IMR-90 (cell line): Measurements from ENCODE around the gene GTF2H4. TPM values are rescaled to one million over a fixed set of nuclear protein-coding genes. Genes with fewer than 3 reads are reported as not detected.
A peak's percentile ranks its signal among the peaks of the same experiment; 100 is the strongest.

Source experiments
- ATAC-seq: fragments of 200-7000 bp; cut with Tn5 transposase; 2 replicates; pipeline ENCODE4 v1.9.1; 2020; ENCODE audit warnings: low read depth, mild to moderate bottlenecking, moderate library complexity
- BruUV-seq: library from RNA; stranded (reverse); fragments of 400-500 nt; replicated peaks from 2 replicates; lab custom pipeline; 2021; lab: Mats Ljungman, UMichigan
- CTCF ChIA-PET: fragments of 300-600 bp; formaldehyde crosslinking; extraction: SDS; loops from one replicate; lab custom pipeline; 2021; ENCODE audit warnings: antibody characterized with exemption; lab: Yijun Ruan, JAX
- POLR2A ChIA-PET: fragments of 300-600 bp; sonication (Branson Sonifier 250); formaldehyde crosslinking; loops from one replicate; lab custom pipeline; 2022; ENCODE audit warnings: antibody characterized with exemption; ENCODE audit not compliant: unreplicated experiment; lab: Charles Lee
- DNase-seq: peaks from one replicate; pipeline ENCODE4 v3.0.0; 2013
- H2AFZ ChIP-seq: replicated peaks from 2 replicates; pipeline ENCODE3; 2013; ENCODE audit warnings: low read length, mild to moderate bottlenecking; ENCODE audit not compliant: poor library complexity
- H2AK5ac ChIP-seq: 2 replicates; pipeline ENCODE4 v1.6.1; 2013; ENCODE audit warnings: low read depth, low read length, inconsistent platforms
- H2AK9ac ChIP-seq: replicated peaks from 2 replicates; pipeline ENCODE3; 2013; ENCODE audit warnings: mild to moderate bottlenecking, low read depth, low read length, moderate library complexity; ENCODE audit not compliant: poor library complexity
- H2BK120ac ChIP-seq: 2 replicates; pipeline ENCODE4 v1.6.1; 2013; ENCODE audit warnings: low read depth, low read length, inconsistent platforms
- H2BK15ac ChIP-seq: 3 replicates; pipeline ENCODE4 v1.6.1; 2013; ENCODE audit warnings: low read depth, low read length, inconsistent platforms
- H2BK20ac ChIP-seq: 2 replicates; pipeline ENCODE4 v1.6.1; 2013; ENCODE audit warnings: low read depth, mild to moderate bottlenecking, inconsistent platforms, low read length, moderate library complexity
- H2BK5ac ChIP-seq: 2 replicates; pipeline ENCODE4 v1.6.1; 2013; ENCODE audit warnings: mild to moderate bottlenecking, low read depth, low read length, inconsistent platforms; ENCODE audit not compliant: poor library complexity, severe bottlenecking
- H3K14ac ChIP-seq: replicated peaks from 2 replicates; pipeline ENCODE4 v1.6.1; 2013; ENCODE audit warnings: low read depth, low read length, inconsistent platforms
- H3K18ac ChIP-seq: 2 replicates; pipeline ENCODE4 v1.6.1; 2013; ENCODE audit warnings: low read depth, low read length, control low read depth
- H3K23ac ChIP-seq: 2 replicates; pipeline ENCODE4 v1.6.1; 2013; ENCODE audit warnings: low read depth, low read length, inconsistent platforms
- H3K27ac ChIP-seq: 2 replicates; pipeline ENCODE4 v1.5.1; 2013; ENCODE audit warnings: mild to moderate bottlenecking, control low read depth, low read length; ENCODE audit not compliant: insufficient read depth
- H3K27me3 ChIP-seq: 2 replicates; pipeline ENCODE4 v1.6.1; 2013; ENCODE audit warnings: low read length; ENCODE audit not compliant: control insufficient read depth, insufficient read depth
- H3K36me3 ChIP-seq: 2 replicates; pipeline ENCODE4 v1.6.1; 2013; ENCODE audit warnings: low read length, mixed read lengths; ENCODE audit not compliant: control insufficient read depth, insufficient read depth
- H3K4ac ChIP-seq: 2 replicates; pipeline ENCODE4 v1.6.1; 2013; ENCODE audit warnings: low read depth, low read length, inconsistent platforms
- H3K4me1 ChIP-seq: 2 replicates; pipeline ENCODE4 v1.6.1; 2013; ENCODE audit warnings: low read length, mixed read lengths; ENCODE audit not compliant: control insufficient read depth, insufficient read depth
- H3K4me2 ChIP-seq: 2 replicates; pipeline ENCODE4 v1.6.1; 2013; ENCODE audit warnings: low read depth, mild to moderate bottlenecking, control low read depth, low read length, moderate library complexity
- H3K4me3 ChIP-seq: 2 replicates; pipeline ENCODE4 v1.5.1; 2013; ENCODE audit warnings: low read depth, mild to moderate bottlenecking, control low read depth, low read length, moderate library complexity; ENCODE audit not compliant: insufficient read depth
- H3K56ac ChIP-seq: 2 replicates; pipeline ENCODE4 v1.6.1; 2013; ENCODE audit warnings: low read length, inconsistent platforms; ENCODE audit not compliant: insufficient read depth; ENCODE audit errors: extremely low read depth
- H3K79me1 ChIP-seq, 2 experiments: 2 replicates each; pipeline ENCODE4 v1.6.1; 2013; ENCODE audit warnings: low read length in 2 of 2, inconsistent platforms in 1 of 2, low read depth in 1 of 2
- H3K9ac ChIP-seq: 2 replicates; pipeline ENCODE4 v1.6.1; 2013; ENCODE audit warnings: low read depth, low read length, control low read depth
- H3K9me1 ChIP-seq: 2 replicates; pipeline ENCODE4 v1.6.1; 2013; ENCODE audit warnings: low read length, inconsistent platforms; ENCODE audit not compliant: insufficient read depth
- H3K9me3 ChIP-seq: 2 replicates; pipeline ENCODE4 v1.6.1; 2013; ENCODE audit warnings: low read length; ENCODE audit not compliant: control insufficient read depth, insufficient read depth
- H4K20me1 ChIP-seq: 2 replicates; pipeline ENCODE4 v1.6.1; 2013; ENCODE audit warnings: low read length, inconsistent platforms; ENCODE audit not compliant: insufficient read depth
- H4K5ac ChIP-seq: 2 replicates; pipeline ENCODE4 v1.6.1; 2013; ENCODE audit warnings: mild to moderate bottlenecking, low read depth, low read length, control low read depth
- H4K8ac ChIP-seq, 2 experiments: 2 replicates each; pipeline ENCODE4 v1.6.1; 2013; ENCODE audit warnings: low read depth in 2 of 2, low read length in 2 of 2, control low read depth in 1 of 2, inconsistent platforms in 1 of 2
- H4K91ac ChIP-seq: 2 replicates; pipeline ENCODE4 v1.6.1; 2013; ENCODE audit warnings: low read depth, low read length, inconsistent platforms; ENCODE audit not compliant: insufficient read depth
- BHLHE40 ChIP-seq: fragments of 150-350 bp; IDR thresholded peaks from 2 replicates; pipeline ENCODE4 v1.6.1; 2016; ENCODE audit warnings: mild to moderate bottlenecking, low read depth, low read length
- CEBPB ChIP-seq: IDR thresholded peaks from 2 replicates; pipeline ENCODE4 v1.6.1; 2012; ENCODE audit warnings: low read depth, low read length, improper control_type of control experiment
- CHD1 ChIP-seq: IDR thresholded peaks from 2 replicates; pipeline ENCODE4 v1.6.1; 2012; ENCODE audit warnings: low read depth, low read length, improper control_type of control experiment
- CTCF ChIP-seq: conservative IDR thresholded peaks from 2 replicates; pipeline ENCODE4 v1.5.1; 2012; ENCODE audit warnings: mild to moderate bottlenecking, low read depth, low read length, improper control_type of control experiment
- ELK1 ChIP-seq: fragments of 150-350 bp; IDR thresholded peaks from 2 replicates; pipeline ENCODE4 v1.6.1; 2016; ENCODE audit warnings: low read depth, mild to moderate bottlenecking, low read length, moderate library complexity, borderline replicate concordance
- FOS ChIP-seq: fragments of 150-350 bp; IDR thresholded peaks from 2 replicates; pipeline ENCODE4 v1.6.1; 2016; ENCODE audit warnings: low read depth, low read length
- MAFK ChIP-seq: IDR thresholded peaks from 2 replicates; pipeline ENCODE4 v1.6.1; 2012; ENCODE audit warnings: low read depth, low read length, improper control_type of control experiment
- MXI1 ChIP-seq: IDR thresholded peaks from 2 replicates; pipeline ENCODE4 v1.6.1; 2012; ENCODE audit warnings: low read depth, mild to moderate bottlenecking, low read length, moderate library complexity, borderline replicate concordance
- POLR2A ChIP-seq: IDR thresholded peaks from 2 replicates; pipeline ENCODE4 v1.6.1; 2012; ENCODE audit warnings: mild to moderate bottlenecking, low read depth, low read length
- RAD21 ChIP-seq: IDR thresholded peaks from 2 replicates; pipeline ENCODE4 v1.6.1; 2012; ENCODE audit warnings: low read length, improper control_type of control experiment
- RCOR1 ChIP-seq: IDR thresholded peaks from 2 replicates; pipeline ENCODE4 v1.6.1; 2012; ENCODE audit warnings: mild to moderate bottlenecking, low read length, improper control_type of control experiment; ENCODE audit not compliant: insufficient replicate concordance
- RFX5 ChIP-seq: IDR thresholded peaks from 2 replicates; pipeline ENCODE4 v1.8.0; 2012; ENCODE audit warnings: low read depth, mild to moderate bottlenecking, low read length, moderate library complexity
- SMC3 ChIP-seq: fragments of 150-350 bp; IDR thresholded peaks from 2 replicates; pipeline ENCODE4 v1.6.1; 2016; ENCODE audit warnings: low read depth, mild to moderate bottlenecking, antibody characterized with exemption, low read length, moderate library complexity
- USF2 ChIP-seq: fragments of 150-350 bp; IDR thresholded peaks from 2 replicates; pipeline ENCODE4 v1.6.1; 2017; ENCODE audit warnings: mild to moderate bottlenecking, antibody characterized with exemption, low read length, low read depth
- WGBS, 2 experiments: methylation state at CpG; one replicate each; pipeline versions ENCODE4 v1.1.5 to v1.1.7; 2013; ENCODE audit warnings: missing lambda C conversion rate in 2 of 2; ENCODE audit not compliant: insufficient read length in 1 of 2; ENCODE audit errors: extremely low coverage in 2 of 2; 5-methylcytosine and 5-hydroxymethylcytosine counted together
- dilution Hi-C: fragments of 300-500 bp; cut with HindIII; formaldehyde crosslinking; loops from one replicate; pipeline ENCODE4 v1.14.3; 2018; ENCODE audit warnings: low sequenced_read_pairs; ENCODE audit not compliant: unreplicated experiment
- in situ Hi-C: fragments of 300-500 bp; cut with MboI; formaldehyde crosslinking; loops from 3 replicates; pipeline ENCODE4 v1.14.3; 2019; ENCODE audit warnings: low sequenced_read_pairs, inconsistent platforms, mixed read lengths
- intact Hi-C: fragments of 100-400 bp; cut with micrococcal nuclease; formaldehyde crosslinking; loops from 2 replicates; pipeline ENCODE4 v1.10.0; 2022
- polyA plus RNA-seq, 3 experiments: library from polyadenylated mRNA; depleted of rRNA; stranded (reverse); fragments of >200 nt; gene quantifications; 2 replicates each; pipeline ENCODE4 v1.2.3, GENCODE V29; 2012; ENCODE audit warnings: low replicate concordance in 1 of 3
- total RNA-seq: library from RNA; depleted of rRNA; stranded (reverse); fragments of >200 nt; gene quantifications from 2 replicates; pipeline ENCODE4 v1.2.3, GENCODE V29; 2012

Gene GTF2H4
- total and polyA plus RNA-seq, 2 of the 4 experiments (the other 2 are of a cell fraction) = 13.4 to 30.8 TPM

GRCh38 chr6:30890646-30891449, 17.2 kb upstream of the GTF2H4 start:
- dilution Hi-C loops = no loop called here
- no peak overlapping the region for H2BK20ac ChIP-seq

More at GRCh38 chr6:30890646-30891449, 17.2 kb upstream of the GTF2H4 start:
- ChIA-PET POLR2A (no interaction called here), CTCF (no interaction called here)
- no peak for ATAC-seq
- Histone ChIP-seq H3K14ac (no peak overlapping the region), H2BK15ac (no peak overlapping the region), H2BK5ac (no peak overlapping the region), H2AFZ (no peak overlapping the region), H4K20me1 (no peaks in the 10 kb centered on the region; the same call in 1 of the 2 replicates), H3K18ac (no peak overlapping the region), H3K27me3 (no peaks in the 10 kb centered on the region), H3K23ac (no peak overlapping the region), H4K8ac (no peak overlapping the region), H3K27ac (no peak overlapping the region), H3K4ac (no peak overlapping the region), H2BK120ac (no peak overlapping the region), H3K79me1 (peaks cover 13 to 45% of the 10 kb centered on the region in 2 experiments), H2AK5ac (peak overlapping the region; percentile 16; the same call in 1 of the 2 replicates), H3K4me1 (peaks cover 16% of the 10 kb centered on the region), H3K4me2 (no peak overlapping the region), H3K9ac (no peak overlapping the region), H3K36me3 (peaks cover 48% of the 10 kb centered on the region), H3K4me3 (no peak overlapping the region), H4K5ac (no peak overlapping the region), H3K56ac (no peak overlapping the region), H2AK9ac (no peak overlapping the region), H3K9me1 (peaks cover 5% of the 10 kb centered on the region; the same call in 1 of the 2 replicates), H3K9me3 (no peaks in the 10 kb centered on the region), H4K91ac (no peak overlapping the region)
- intact Hi-C loops (no loop called here), in situ Hi-C loops (no loop called here)
- TF ChIP-seq USF2 (no peak), MAFK (no peak), CTCF (no peak), BHLHE40 (no peak), SMC3 (no peak), CHD1 (no peak), RFX5 (no peak), RCOR1 (no peak), RAD21 (no peak), ELK1 (no peak), MXI1 (no peak), POLR2A (no peak), CEBPB (no peak), FOS (no peak)
- DNase-seq = no peak
- BruUV-seq = no TSS peak
- no CpG with 5 or more reads among the region's 12 CpGs for WGBS, 2 experiments
